ENCODE measurements around the gene B4GALNT4.
"Not testable (repeated sequence)": the region's sequence is repeated elsewhere in the genome, so short reads cannot be mapped to it uniquely, and the experiment has no call there.

B4GALNT4 gene

DNA sequence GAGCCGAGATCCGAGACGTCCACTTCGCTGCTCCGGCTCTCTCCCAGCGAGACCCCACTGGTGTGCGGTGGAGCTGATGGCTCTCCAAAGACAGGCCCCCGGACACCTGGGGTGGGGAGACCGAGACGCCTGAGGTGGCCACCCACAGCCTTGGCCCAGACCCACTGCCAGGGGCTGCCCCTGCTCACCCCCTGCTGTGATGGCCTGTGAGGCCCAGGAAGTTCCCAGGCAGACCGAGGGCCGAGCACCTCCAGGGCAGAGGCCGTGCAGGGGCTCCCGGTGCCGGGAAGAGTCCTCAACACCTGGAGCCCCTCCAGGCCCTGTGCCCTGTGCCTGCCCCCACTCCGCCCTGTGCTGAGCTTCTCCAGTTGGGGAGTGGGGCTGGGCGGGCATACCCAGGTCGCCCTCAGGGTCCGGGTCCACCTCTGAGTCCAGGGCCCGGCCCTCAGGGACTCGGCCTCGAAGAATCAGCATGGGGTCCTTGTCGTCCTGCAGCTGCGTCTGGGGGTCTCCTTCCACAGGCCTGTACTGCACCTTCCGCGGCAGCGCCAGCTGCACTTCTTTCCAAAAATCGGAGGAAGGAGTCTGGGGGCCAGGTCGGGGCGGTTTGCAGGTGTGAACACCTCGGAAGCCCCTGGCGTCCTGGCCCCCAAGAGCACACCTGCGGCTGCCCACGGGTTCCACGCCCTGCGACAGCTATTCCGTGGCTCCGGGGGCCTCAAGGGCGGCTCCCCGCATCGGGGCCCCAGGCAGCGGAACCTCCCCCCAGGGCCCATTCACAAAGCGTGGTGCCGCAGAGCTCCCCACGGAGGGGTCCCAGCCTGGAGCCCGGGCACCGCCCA is 36.9 kb downstream of the B4GALNT4 start:
- no peak for DNase-seq (ENCODE audit: extremely low read depth in 1 of 2, low read depth in 1 of 2)

DNA sequence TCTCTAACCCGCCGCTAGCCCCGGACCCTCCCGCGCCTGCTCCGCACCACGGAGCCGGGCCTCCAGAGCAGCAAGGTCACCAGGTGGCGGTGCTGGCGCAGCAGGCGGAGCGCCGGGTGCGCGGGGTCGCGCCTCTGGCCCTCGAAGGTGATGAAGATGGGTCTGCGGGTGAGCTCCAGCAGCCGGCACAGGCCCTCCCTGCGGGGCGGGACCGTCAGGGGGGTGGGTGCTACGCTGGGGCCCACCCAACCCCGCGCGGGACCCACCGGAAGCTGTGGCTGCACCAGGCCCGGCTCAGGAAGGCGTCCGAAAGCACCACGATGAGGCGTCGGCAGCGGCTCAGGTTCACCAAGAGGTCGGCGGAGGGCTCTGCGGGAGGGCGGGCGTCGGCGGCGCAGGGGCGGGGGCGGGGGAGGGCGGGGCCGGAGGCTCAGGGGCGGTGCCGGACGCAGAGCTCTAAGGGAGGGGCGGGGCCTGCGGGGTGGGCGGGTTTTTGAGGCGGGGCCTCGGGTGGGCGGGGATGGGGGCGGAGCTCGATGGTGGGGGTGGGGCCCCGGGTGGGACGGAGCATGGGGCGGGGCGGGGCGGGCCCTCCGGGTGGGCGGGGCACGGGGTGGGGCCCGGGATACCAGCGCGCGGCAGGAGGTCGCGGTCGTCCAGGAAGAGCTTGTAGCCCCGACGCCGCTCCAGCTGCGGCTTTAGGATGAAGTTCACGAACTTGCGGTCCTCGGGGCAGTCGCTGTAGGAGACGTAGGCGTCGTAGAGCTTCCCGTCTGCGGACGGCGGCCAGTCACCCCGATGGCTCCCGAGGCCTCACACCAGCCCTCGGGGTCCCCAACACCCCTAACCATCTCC is 37.7 kb downstream of the B4GALNT4 start:
- peak; percentile 86 to 92 for DNase-seq (ENCODE audit: extremely low read depth in 1 of 2, low read depth in 1 of 2)

DNA sequence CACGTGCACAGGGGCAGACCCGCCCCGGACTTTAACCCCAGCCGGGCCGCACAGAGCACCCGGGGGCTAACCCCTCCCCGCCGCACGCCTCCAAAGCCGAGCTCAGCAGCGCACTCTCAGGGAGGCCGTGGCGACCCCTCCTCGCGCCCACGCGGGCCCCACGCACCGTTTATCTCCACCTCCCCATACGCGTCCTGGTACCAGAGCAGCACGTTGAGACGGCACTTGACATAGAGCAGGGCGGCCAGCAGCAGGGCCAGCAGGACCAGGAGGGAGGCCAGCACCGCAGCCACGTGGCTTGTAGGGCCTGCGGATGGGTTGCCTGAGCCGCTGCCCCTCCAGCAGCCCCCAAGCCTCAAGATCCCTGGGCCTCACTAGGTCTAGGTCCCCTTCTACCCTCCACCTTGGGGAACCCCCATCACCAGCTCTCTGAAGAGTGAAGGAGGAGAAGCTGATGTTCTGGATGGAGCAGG is 38.4 kb downstream of the B4GALNT4 start:
- no peak for DNase-seq (ENCODE audit: extremely low read depth in 1 of 2, low read depth in 1 of 2)

DNA sequence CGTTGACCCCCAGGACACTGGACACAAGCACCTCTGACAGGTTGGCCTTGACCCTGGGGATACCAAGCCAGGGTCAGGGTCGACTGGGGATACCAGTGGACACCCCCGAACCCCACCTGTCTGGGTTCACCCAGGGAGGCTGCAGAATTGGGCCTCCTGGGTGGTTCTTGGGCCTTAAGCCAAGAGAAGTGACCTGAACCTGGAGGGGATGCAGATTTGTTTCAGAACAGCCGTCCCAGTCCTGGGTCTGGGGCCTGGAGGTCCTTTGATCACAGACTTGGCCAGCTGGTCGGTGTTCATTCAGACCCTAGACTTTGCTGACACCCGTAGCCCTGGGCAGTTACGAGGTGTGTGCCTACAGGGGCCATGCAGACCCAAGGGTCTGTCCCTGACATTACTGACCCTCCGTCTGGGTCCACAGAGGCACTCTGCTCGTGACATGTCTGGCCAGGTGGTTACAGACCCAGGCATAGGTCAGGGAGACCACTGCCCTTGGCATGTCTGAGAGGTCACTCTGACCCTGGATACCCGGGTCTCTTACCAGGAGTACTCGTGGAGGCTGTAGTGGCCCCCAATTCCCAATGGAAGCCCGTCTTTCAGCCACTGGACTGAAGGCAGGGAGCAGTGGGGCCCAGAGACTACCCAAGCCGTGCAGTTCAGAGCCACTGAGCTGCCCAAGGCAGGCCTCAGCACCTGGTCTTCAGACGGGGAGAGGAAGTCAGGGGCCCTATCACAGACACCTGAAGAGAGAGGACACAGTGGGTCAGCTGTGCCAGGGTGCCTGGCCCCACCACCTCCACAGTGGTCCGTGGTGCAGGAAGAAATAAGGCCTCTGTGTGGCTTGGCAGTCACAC is 39.1 kb downstream of the B4GALNT4 start:
- no peak for DNase-seq (ENCODE audit: extremely low read depth in 1 of 2, low read depth in 1 of 2)

DNA sequence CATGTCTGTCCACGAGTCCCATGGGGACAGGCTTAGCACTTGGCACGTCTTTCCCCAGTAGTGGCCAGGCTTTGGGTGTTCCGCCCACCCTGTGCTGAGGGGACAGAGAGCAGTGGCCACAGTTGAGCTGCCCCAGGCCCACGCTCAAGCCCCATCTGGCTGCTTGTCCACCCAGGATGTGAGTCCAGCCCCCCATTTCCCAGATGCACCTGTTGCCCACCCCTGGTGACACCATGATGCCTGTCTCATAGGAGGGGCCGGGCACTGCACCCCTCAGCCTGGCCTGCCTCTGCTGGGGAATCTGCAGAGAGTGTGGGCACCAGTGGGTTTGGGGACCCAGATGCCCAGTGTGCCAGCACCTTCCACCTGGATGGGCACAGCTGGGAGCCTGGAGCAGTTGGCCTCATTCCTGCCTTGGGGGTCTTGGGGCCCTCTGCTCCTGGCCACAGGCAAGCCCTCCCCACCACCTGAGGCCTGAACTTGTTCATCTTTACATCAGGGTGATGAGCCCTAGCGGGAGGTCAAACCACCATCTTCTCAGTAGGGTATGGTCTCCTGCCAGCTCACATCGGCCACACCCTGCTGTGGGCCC is 39.8 kb downstream of the B4GALNT4 start:
- DNase-seq (ENCODE audit: extremely low read depth in 1 of 2, low read depth in 1 of 2): no peak

DNA sequence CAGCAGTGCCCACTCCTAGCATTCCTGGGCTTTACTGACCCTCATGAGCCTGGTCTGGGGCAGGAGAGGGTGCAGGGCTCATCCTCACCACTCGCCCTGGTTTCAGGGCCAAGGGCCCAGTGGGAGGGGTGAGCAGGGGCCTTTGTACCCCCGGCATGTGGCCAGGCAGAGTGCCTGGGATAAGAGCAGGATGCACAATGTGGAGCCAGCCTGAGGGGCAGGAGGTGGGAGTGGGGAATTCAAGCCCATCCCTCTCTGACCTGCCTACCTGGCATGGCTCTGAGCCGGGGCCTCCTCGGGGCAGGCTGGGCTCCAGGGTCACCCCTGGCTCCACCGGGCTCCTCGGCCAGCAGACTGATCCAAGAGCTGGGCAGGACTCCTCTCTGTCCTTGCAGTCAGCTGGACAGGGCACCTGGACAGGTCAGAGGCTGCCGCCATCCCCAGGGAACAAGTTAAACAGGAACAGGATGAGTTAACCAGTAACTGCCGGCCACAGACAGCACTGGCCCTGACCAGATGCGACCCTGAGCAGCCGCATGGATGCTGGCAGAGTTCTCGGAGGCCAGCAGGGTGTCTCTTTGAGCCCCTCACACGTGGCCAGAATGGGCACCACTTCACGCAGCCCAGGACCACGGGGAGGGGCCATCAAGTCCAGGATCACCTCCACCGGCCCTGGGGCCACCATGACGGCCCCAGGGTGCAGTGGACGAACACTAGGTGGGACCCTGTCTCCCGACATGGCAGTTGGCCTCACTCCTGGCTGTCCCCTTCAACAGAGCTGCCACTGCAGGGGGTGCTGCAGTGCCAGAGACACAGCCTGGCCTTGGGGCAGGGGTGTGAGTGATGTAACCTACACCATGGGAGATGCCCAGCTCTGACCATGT is 40.5 kb downstream of the B4GALNT4 start:
- no peak for DNase-seq (ENCODE audit: extremely low read depth in 1 of 2, low read depth in 1 of 2)

DNA sequence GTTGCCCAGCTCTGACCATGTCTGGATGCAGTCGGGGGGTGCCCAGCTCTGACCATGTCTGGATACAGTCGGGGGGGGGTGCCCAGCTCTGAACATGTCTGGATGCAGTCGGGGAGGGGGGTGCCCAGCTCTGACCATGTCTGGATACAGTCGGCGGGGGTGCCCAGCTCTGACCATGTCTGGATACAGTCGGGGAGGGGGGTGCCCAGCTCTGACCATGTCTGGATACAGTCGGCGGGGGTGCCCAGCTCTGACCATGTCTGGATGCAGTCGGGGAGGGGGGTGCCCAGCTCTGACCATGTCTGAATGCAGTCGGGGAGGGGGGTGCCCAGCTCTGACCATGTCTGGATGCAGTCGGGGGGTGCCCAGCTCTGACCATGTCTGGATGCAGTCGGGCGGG is 41.4 kb downstream of the B4GALNT4 start:
- DNase-seq (ENCODE audit: extremely low read depth in 1 of 2, low read depth in 1 of 2): not testable (repeated sequence)

DNA sequence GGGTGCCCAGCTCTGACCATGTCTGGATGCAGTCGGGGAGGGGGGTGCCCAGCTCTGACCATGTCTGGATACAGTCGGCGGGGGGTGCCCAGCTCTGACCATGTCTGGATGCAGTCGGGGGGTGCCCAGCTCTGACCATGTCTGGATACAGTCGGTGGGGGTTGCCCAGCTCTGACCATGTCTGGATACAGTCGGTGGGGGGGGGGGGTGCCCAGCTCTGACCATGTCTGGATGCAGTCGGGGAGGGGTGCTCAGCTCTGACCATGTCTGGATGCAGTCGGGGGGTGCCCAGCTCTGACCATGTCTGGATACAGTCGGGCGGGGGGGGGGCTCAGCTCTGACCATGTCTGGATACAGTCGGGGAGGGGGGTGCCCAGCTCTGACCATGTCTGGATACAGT is 42.2 kb downstream of the B4GALNT4 start:
- not testable (repeated sequence) for DNase-seq (ENCODE audit: extremely low read depth in 1 of 2, low read depth in 1 of 2)

DNA sequence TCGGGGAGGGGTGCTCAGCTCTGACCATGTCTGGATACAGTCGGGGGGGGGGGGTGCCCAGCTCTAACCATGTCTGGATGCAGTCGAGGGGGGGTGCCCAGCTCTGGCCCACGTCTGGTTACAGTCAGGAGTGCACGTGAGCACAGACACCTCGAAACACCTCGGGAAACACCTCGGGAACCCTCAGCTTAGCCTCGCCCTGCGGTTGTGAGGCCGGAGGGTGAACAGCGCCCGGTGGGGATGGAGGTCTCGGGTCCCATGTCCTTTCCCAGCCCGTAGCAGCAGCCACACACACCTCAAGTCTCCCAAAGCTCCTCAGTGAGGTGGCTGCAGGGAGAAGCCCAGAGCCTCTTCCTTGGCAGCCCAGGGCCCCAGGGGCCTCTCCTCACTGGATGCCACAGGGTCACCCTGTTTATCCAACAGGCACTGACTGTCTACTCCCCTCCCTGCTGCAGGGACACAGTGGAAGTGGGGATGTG is 43.4 kb downstream of the B4GALNT4 start:
- no peak for DNase-seq (ENCODE audit: extremely low read depth in 1 of 2, low read depth in 1 of 2)

DNA sequence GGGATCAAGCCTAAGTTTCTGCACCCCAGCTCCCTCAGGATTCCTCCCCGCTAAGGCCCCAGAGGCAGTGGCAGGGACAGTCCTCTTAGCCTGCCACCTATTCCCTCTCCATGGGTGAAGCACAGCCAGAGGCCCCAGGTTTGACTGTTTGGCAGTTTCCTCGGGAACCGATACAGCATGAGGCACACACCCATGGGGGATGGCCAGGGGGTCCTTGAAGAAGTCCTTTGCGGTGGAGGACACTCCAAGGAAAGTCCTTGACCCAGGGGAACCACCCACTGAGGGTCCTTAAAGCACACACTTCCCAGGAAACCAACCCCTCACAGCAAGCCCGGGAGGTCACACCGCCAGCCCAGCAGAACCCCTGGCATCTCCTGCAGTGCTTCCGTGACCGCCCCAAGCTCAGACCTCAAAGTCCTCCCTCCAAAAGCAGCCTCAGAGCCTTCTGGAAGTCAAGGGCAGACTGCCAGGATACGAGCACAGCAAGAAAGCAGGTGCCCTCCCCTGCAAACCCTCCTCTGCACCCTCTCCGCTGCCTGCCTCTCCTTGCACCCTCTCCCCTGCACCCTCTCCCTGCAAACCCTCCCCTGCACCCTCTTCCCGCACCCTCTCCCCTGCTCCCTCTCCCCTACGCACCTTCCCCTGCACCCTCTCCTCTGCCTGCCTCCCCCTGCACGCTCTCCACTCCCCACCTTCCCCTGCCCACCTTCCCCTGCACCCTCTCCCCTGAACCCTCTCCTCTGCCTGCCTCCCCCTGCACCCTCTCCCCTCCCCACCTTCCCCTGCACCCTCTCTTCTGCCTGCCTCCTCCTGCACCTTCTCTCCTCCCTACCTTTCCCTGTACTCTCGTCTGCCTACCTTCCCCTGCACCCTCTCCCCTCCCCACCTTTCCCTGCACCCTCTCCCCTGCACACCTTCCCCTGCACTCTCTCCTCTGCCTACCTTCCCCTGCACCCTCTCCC is 44.1 kb downstream of the B4GALNT4 start:
- DNase-seq (ENCODE audit: extremely low read depth in 1 of 2, low read depth in 1 of 2): no peak

DNA sequence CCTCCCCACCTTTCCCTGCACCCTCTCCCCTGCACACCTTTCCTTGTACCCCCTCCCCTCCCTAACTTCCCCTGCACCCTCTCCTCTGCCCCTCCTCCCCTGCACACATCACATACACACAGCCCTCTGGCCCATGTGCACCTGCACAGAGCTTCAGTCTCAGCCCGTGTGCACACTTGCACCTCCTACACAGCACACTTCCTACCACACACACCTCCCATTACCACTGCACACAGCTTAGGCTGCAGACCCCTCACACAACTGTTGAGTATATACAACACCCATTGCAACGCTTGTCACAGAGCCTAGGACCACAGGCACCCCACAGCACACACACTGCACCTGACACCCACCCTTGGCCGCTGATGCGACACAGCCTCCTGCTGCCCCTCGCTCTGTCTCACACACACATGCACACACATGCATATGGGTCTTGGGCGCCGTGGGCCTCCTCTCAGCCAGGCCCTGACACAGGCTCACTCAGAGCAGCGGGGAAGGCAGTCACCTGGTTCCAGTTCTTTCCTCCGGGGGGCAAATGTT is 45.1 kb downstream of the B4GALNT4 start:
- no peak for DNase-seq (ENCODE audit: extremely low read depth in 1 of 2, low read depth in 1 of 2)

DNA sequence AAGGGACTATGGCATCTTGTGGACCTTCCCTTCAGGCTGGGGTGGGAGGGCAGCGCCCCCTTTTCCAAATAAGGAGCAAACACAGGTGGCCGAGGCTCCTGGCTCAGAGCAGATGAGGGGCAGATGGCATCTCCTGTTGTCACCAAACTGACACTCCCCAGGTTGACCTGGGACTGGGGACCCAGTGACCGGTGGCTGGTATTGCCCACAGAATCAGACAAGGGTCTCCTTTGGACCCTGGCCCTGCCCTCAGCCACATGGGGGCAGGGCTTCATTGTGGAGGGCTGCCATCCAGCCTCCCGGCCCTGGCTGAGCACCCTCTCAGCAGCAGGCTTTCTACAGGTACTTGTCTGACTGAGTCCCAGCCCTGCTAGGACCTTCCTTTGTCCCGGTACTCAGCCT is 46.3 kb downstream of the B4GALNT4 start:
- DNase-seq (ENCODE audit: extremely low read depth in 1 of 2, low read depth in 1 of 2): no peak

DNA sequence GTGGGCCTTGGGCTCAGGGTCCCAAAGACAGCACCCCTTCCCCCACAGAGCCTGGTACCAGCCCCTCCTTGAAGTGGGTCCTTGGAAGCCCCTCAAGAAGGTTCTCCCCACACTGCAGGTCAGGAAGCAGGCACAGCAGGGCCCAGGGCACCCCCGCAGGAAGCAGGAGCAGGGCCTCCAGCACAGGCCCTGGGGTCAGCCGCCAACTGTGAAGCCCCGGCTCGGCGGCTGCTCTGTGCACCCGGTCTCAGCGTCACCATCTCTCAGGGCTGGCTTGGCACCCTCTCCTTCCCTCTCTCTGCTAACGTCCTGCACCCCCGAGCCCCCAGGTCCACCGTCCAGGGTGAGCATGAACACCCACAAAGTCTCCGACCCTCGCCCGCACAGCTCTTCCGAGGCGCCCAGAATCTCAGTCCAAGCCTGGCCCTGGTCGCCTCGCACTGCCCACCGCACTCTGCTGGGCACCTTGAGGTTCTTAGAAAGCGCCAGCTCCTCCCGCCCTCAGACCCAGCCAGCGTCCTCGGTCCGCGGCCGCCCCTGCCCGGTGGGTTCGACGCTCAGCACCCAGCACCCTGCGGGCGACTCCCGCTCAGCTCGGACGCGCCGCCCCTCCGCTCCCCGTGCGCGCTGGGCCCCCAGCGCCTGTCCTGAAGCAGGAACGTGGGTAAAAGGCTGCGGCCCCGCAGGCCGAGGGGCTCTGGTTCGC is 46.9 kb downstream of the B4GALNT4 start:
- no peak for DNase-seq (ENCODE audit: extremely low read depth in 1 of 2, low read depth in 1 of 2)

DNA sequence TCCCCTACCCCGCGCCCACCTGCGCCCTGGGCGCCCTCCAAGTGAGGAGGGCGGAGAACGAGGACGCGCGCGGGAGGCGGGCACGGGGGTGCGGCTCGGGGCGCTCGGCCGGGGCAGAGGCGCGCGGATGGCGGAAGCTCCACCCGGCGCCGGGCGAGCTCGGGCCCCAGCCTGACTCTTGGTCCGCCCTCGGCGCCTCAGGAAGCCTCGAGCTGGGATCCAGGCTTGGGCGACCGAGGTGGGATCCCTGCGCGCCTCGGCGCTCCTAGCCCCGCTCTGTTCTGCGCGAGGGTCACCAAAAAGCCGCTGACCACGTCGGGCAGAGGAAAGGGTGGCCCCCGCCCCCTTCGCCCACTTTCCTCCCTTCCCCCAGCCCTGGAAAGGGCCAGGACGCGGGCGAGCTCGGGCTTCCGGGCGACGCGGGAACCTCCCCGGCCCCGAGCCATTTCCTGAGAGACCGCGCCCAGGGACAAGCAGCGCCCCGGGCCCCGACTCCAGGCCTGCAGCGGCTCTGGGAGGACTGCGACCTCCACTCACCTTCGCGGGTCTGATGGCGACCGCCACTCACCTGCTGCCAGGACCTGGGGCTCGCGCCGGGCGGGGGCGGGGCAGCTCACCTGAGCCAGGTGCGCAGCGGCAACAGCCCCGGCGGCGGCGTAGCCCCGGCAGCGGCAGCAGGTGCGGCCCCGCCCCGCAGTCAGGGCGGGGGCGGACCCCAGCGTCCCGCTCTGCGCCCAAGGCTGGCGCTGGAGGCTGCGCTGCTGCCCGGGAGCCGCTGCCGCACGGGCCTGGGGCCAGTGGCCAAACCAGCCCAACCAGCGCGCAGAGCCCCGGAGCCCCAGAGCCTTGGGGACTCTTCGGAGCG is 47.7 kb downstream of the B4GALNT4 start:
- no peak for DNase-seq (ENCODE audit: extremely low read depth in 1 of 2, low read depth in 1 of 2)

DNA sequence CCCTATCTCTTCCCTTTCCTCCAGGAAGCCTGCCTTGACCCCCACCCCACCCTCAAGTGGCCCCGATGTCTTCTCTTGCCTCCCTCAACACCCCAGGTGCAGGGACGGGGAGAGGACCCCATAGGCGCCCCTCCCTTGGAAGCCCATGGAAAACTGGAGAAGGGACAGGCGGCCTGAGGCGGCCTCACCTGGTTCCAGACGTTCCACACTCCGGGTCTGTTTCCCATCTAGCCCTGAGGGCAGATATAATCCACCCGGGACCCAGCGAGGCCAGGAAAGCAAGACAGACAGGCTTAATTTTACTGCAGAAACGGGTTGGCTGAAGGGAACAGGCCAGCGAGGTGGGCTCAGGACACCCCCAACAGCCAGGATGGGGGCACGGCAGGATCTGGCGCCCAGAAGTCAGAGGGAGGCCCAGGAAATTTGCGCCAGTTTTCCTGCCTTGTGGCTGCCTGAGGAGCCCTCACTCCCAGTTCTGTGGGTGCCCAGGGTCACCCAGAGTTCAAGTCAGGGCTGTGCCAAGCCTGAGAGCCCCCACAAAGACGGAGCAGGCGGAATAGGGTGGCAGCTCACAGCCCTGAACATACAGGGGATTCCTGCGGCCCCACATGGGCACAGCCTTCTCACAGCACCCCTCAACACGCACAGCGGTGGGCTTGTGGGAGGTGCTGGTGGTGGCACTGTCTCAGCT is 48.5 kb downstream of the B4GALNT4 start:
- no peak for DNase-seq (ENCODE audit: extremely low read depth in 1 of 2, low read depth in 1 of 2)
